Stimulated activated naive B cell treated with anti-CD40 and anti-IgM and Interleukin-4, amounts not matched to agents 10 μg/mL and 1 μg/mL and 100 μg/mL, for 72 hours (primary cell): ENCODE measurements around the gene IL12RB1.
"Not testable (repeated sequence)": the region's sequence is repeated elsewhere in the genome, so short reads cannot be mapped to it uniquely, and the experiment has no call there.

Experiments
- ATAC-seq, 2 donors: fragments of 150-1000 bp; cut with Tn5 transposase; replicated peaks; 2 replicates each; pipeline ENCODE4 v1.10.0; 2021; ENCODE audit warnings: moderate library complexity in 1 of 2
- DNase-seq: peaks from one replicate; pipeline ENCODE4 v3.0.0; 2021
- H3K27ac Mint-ChIP-seq: one replicate; pipeline ENCODE4 v1.8.0; 2022; ENCODE audit warnings: mild to moderate bottlenecking, mixed read lengths
- H3K27me3 Mint-ChIP-seq, 2 donors: one replicate each; pipeline ENCODE4 v1.8.0; 2022; ENCODE audit warnings: mixed read lengths in 2 of 2
- H3K36me3 Mint-ChIP-seq, 2 donors: one replicate each; pipeline ENCODE4 v1.8.0; 2022; ENCODE audit warnings: mixed read lengths in 2 of 2, mild to moderate bottlenecking in 1 of 2
- H3K4me1 Mint-ChIP-seq, 2 donors: one replicate each; pipeline ENCODE4 v1.8.0; 2022; ENCODE audit warnings: mixed read lengths in 2 of 2, mild to moderate bottlenecking in 1 of 2
- H3K4me3 Mint-ChIP-seq, 2 donors: one replicate each; pipeline ENCODE4 v1.8.0; 2022; ENCODE audit warnings: mild to moderate bottlenecking in 2 of 2, mixed read lengths in 2 of 2, moderate library complexity in 1 of 2
- H3K9me3 Mint-ChIP-seq, 2 donors: one replicate each; pipeline ENCODE4 v1.8.0; 2022; ENCODE audit warnings: mixed read lengths in 2 of 2, mild to moderate bottlenecking in 1 of 2

Gene IL12RB1

DNA sequence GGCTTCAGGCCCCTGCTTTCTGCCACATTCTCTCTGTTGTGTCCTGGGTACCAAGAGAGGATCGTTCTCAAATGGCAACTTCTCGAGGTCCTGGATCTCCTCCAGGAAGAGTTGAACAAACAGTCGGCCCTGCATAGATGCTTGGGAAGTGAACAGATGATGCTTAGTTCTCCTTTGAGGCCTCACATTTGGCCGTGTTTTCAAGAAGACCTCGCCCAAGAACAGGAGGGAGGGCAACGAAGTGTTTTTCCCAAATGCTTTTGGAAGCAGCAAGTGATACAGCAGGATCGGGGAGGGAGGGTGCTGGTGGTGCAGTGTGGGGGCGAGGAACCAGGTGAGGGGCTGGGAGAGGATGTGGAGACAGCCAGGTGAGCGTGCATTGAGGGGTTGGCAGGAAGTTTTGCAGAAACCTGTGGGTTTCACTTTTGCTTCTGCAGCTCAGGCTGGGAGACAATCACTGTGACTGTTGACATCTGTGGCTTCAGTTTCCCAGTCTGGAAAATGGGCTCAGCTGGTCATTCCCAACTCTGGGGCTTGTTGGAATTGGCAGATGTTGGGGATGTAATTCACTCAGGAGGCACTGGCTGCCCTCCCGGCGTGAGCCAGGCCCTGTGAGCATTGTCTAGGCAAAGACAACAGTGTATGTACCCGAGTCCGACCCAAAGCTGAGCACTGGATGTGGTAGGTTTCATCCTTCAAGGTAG lies 32.4 kb upstream of the IL12RB1 start:
- Mint-ChIP-seq H3K27ac (peak overlapping the region; percentile 88), H3K36me3 (peaks cover 38 to 54% of the 10 kb centered on the region in 2 donors), H3K27me3 (no peaks in the 10 kb centered on the region), H3K4me1 (peaks cover 34 to 47% of the 10 kb centered on the region in 2 donors), H3K4me3 (peak overlapping the region; percentile 78 to 81), H3K9me3 (no peaks in the 10 kb centered on the region)
- DNase-seq: no peak
- no peak for ATAC-seq

DNA sequence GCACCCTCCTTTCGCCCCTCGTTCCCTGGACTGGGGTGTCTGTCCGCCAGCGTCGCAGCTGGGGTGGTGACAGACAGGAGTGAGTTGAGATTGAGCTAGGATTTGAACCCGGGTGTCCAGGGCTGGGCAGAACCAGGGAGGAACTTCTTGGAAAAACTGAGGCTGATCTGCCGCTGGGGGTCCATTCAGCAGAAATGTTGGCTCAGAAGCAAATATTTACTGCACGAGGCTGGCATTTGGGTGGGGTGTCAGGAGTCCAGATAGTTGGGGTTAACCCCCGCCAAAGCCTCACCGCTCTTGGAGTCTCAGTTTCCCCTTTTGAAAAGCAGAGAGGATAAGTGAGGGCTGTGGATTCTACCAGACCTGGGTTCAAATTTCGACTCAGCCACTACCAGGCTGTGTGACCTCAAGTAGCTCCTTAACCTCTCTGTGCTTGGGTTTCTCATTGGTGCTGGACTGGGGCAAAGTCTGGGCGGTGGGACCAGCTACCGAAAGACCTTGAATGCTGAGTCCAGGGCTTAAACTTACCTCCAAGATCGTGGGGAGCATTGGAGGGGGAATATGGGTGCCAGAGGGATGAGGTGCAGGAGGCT lies 31.8 kb upstream of the IL12RB1 start:
- Mint-ChIP-seq H3K27me3 (no peaks in the 10 kb centered on the region), H3K4me1 (peaks cover 36 to 52% of the 10 kb centered on the region in 2 donors), H3K4me3 (peak overlapping the region; percentile 78 to 81), H3K36me3 (peaks cover 35 to 53% of the 10 kb centered on the region in 2 donors), H3K9me3 (no peaks in the 10 kb centered on the region), H3K27ac (peak overlapping the region; percentile 69)
- no peak for DNase-seq
- ATAC-seq: no peak

DNA sequence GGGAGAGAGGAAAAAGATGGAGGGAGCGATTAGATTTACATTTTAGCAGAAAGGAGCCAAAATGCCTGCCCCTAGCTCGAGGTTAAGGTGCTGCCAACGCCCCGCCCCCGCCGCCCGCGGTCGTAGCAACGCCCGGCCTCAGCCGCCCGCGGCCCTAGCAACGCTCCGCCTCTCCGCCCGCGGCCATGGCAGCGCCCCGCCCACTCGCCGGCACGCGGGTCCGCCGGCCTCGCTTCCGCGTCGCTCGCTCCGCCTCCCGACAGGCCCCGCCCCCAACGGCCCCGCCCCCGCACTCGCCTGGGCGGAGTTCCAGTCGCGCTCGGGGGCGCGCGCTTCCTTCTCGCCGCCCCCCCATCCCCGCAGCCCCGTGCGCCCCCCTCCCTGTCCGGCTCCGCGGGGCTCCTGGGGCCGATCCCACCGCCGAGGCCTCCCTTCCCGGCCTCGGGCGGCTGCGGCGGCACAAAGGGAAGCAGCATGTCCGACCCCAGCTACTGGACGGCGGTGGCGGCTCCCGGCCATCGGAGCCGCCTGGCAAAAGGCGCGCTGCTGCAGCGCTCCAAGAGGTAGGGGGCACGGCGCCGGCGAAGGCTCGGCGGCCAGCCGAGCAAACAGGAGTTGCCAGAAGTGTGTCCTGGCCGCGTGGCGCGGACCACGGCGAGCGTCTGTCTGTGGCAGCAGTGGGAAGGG lies 31.1 kb upstream of the IL12RB1 start:
- no peaks in the 10 kb centered on the region for H3K9me3 Mint-ChIP-seq
- ATAC-seq (peak; percentile 92 to 95), DNase-seq (peak; percentile 92)
- H3K27me3 Mint-ChIP-seq: no peaks in the 10 kb centered on the region
- H3K36me3 Mint-ChIP-seq: peaks cover 29 to 49% of the 10 kb centered on the region in 2 donors
- H3K4me1 Mint-ChIP-seq: peaks cover 36 to 59% of the 10 kb centered on the region in 2 donors
- peak overlapping the region; percentile 81 to 82 for H3K4me3 Mint-ChIP-seq
- H3K27ac Mint-ChIP-seq: peak overlapping the region; percentile 69

DNA sequence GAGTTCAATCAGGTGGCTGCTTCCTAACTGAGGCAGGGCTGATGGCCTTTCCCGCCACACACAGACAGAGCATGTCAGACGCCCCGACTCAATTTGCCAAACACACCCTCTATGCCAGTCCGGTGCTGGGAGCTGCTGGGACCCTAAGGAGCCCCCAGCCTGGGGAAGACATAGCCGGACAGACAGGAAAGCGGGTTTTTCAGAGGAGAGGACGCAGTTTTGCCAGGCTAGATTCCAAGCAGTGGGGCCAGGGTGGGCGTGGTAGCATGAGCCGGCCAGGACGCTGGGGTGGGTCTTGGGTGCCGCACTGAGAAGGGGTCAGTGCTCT lies 30.6 kb upstream of the IL12RB1 start:
- no peaks in the 10 kb centered on the region for H3K27me3 Mint-ChIP-seq
- DNase-seq (no peak), ATAC-seq (no peak)
- peaks cover 39 to 64% of the 10 kb centered on the region in 2 donors for H3K4me1 Mint-ChIP-seq
- peak overlapping the region; percentile 53 for H3K27ac Mint-ChIP-seq
- H3K36me3 Mint-ChIP-seq: peaks cover 29 to 50% of the 10 kb centered on the region in 2 donors
- no peaks in the 10 kb centered on the region for H3K9me3 Mint-ChIP-seq
- peak overlapping the region; percentile 81 to 82 for H3K4me3 Mint-ChIP-seq

DNA sequence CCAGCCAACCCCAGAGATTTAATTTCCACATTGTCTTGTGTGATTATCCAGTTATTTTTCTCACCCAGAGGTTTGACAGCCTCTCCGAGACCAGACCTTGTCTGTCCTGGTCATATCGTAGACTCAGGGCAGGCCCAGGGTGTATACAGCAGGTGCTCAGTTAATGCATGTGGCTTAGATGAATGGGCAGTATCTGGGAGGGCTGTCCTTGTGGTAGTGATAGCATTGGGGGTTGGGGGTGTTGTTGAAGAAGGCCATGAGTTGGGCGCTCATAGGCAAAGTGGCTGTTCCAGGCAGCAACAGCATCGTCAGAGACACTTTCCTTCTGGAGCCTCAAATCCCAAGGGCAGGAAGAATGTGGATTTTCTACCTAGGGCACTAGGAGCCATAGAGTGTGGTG lies 27.7 kb upstream of the IL12RB1 start:
- ATAC-seq (no peak), DNase-seq (no peak)
- H3K36me3 Mint-ChIP-seq: peaks cover 26 to 47% of the 10 kb centered on the region in 2 donors
- no peaks in the 10 kb centered on the region for H3K27me3 Mint-ChIP-seq
- peak overlapping the region; percentile 57 for H3K27ac Mint-ChIP-seq
- no peaks in the 10 kb centered on the region for H3K9me3 Mint-ChIP-seq
- H3K4me3 Mint-ChIP-seq: no peak overlapping the region
- peaks cover 39 to 66% of the 10 kb centered on the region in 2 donors for H3K4me1 Mint-ChIP-seq

- no peak for DNase-seq
- H3K36me3 Mint-ChIP-seq: peaks cover 27 to 46% of the 10 kb centered on the region in 2 donors
- ATAC-seq: no peak
- H3K27me3 Mint-ChIP-seq: no peaks in the 10 kb centered on the region
- H3K27ac Mint-ChIP-seq: peak overlapping the region; percentile 69
- H3K4me1 Mint-ChIP-seq: peaks cover 39 to 66% of the 10 kb centered on the region in 2 donors
- H3K4me3 Mint-ChIP-seq: no peak overlapping the region
- no peaks in the 10 kb centered on the region for H3K9me3 Mint-ChIP-seq
Observed at GRCh38 chr19:18113827-18114226, 27.1 kb upstream of the IL12RB1 start.

- ATAC-seq: peak; percentile 37 to 41
- Mint-ChIP-seq H3K36me3 (peaks cover 28 to 51% of the 10 kb centered on the region in 2 donors), H3K27me3 (no peaks in the 10 kb centered on the region), H3K27ac (no peak overlapping the region), H3K4me3 (no peak overlapping the region), H3K4me1 (peaks cover 40 to 66% of the 10 kb centered on the region in 2 donors), H3K9me3 (no peaks in the 10 kb centered on the region)
- DNase-seq: peak; percentile 43
Observed at GRCh38 chr19:18112989-18113478, 26.3 kb upstream of the IL12RB1 start.

GRCh38 chr19:18110609-18111232 lies 24.0 kb upstream of the IL12RB1 start:
- H3K36me3 Mint-ChIP-seq: peaks cover 33 to 58% of the 10 kb centered on the region in 2 donors
- no peaks in the 10 kb centered on the region for H3K9me3 Mint-ChIP-seq
- DNase-seq: no peak
- no peaks in the 10 kb centered on the region for H3K27me3 Mint-ChIP-seq
- peaks cover 42 to 71% of the 10 kb centered on the region in 2 donors for H3K4me1 Mint-ChIP-seq
- peak overlapping the region; percentile 73 to 78 for H3K4me3 Mint-ChIP-seq
- peak in 1 of 2 donors; percentile 2 for ATAC-seq
- H3K27ac Mint-ChIP-seq: no peak overlapping the region

GRCh38 chr19:18109733-18110608 lies 23.2 kb upstream of the IL12RB1 start:
- peaks cover 40 to 73% of the 10 kb centered on the region in 2 donors for H3K4me1 Mint-ChIP-seq
- H3K4me3 Mint-ChIP-seq: peak overlapping the region; percentile 73 to 79
- H3K9me3 Mint-ChIP-seq: no peaks in the 10 kb centered on the region
- peak overlapping the region; percentile 86 for H3K27ac Mint-ChIP-seq
- peaks cover 26 to 50% of the 10 kb centered on the region in 2 donors for H3K36me3 Mint-ChIP-seq
- ATAC-seq (peak; percentile 69 to 73), DNase-seq (no peak)
- H3K27me3 Mint-ChIP-seq: no peaks in the 10 kb centered on the region

DNA sequence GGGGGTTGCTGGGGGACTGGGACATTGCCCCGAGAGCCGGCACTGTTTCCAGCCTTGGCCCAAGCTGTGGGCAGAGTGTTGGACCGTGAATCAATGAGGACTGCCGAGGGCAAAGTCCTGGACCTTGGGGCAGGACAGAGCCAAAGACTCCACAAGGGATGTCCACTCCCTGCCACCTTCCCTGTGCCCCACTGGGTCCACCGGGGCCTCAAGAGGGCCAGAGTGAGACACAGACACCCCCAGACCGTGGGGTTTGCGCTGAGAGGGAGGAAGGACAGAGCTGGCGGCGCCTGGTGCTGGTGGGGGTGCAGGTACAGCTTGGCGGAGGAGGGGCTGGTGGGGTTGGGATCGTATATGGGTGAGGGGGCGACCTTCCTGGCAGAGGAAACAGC lies 22.6 kb upstream of the IL12RB1 start:
- peak overlapping the region; percentile 73 to 79 for H3K4me3 Mint-ChIP-seq
- H3K27me3 Mint-ChIP-seq: no peaks in the 10 kb centered on the region
- peaks cover 38 to 79% of the 10 kb centered on the region in 2 donors for H3K4me1 Mint-ChIP-seq
- ATAC-seq (peak in 1 of 2 donors; percentile 9), DNase-seq (no peak)
- peaks cover 20 to 44% of the 10 kb centered on the region in 2 donors for H3K36me3 Mint-ChIP-seq
- H3K27ac Mint-ChIP-seq: peak overlapping the region; percentile 86
- no peaks in the 10 kb centered on the region for H3K9me3 Mint-ChIP-seq

- no peak for ATAC-seq
- H3K4me1 Mint-ChIP-seq: peaks cover 39 to 78% of the 10 kb centered on the region in 2 donors
- H3K27ac Mint-ChIP-seq: peak overlapping the region; percentile 77
- H3K9me3 Mint-ChIP-seq: no peaks in the 10 kb centered on the region
- H3K27me3 Mint-ChIP-seq: no peaks in the 10 kb centered on the region
- no peak for DNase-seq
- peaks cover 18 to 40% of the 10 kb centered on the region in 2 donors for H3K36me3 Mint-ChIP-seq
- peak overlapping the region; percentile 73 to 79 for H3K4me3 Mint-ChIP-seq
Observed at GRCh38 chr19:18108897-18109296, 22.2 kb upstream of the IL12RB1 start.

GRCh38 chr19:18107235-18107634 lies 20.5 kb upstream of the IL12RB1 start:
- Mint-ChIP-seq H3K9me3 (no peaks in the 10 kb centered on the region), H3K4me1 (peaks cover 41 to 74% of the 10 kb centered on the region in 2 donors), H3K4me3 (peak overlapping the region in 1 of 2 donors; percentile 42), H3K27me3 (no peaks in the 10 kb centered on the region), H3K27ac (peak overlapping the region; percentile 72), H3K36me3 (peaks cover 19 to 39% of the 10 kb centered on the region in 2 donors)
- DNase-seq (no peak), ATAC-seq (no peak)

DNA sequence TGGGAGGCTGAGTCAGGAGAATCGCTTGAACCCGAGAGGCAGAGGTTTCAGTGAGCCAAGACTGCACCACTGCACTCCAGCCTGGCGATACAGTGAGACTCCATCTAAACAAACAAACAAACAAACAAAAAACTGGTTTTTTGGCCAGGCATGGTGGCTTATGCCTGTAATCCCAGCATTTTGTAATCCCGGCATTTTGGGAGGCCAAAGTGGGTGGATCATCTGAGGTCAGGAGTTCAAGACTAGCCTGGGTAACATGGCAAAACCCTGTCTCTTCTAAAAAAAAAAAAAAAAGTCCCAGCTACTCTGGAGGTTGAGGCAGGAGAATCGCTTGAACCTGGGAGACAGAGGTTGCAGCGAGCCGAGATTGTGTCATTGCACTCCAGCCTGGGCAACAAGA lies 18.5 kb upstream of the IL12RB1 start:
- Mint-ChIP-seq H3K27ac (peak overlapping the region; percentile 91), H3K4me1 (peaks cover 43 to 81% of the 10 kb centered on the region in 2 donors)
- H3K4me3 Mint-ChIP-seq: not testable (repeated sequence)

More for the DNA sequence above, 18.5 kb upstream of the IL12RB1 start:
- not testable (repeated sequence) for H3K9me3 Mint-ChIP-seq, DNase-seq, H3K27me3 Mint-ChIP-seq, ATAC-seq
- H3K36me3 Mint-ChIP-seq: peaks cover 26 to 41% of the 10 kb centered on the region in 2 donors
